Activated T-helper 1 cell treated with anti-CD3 and anti-CD28 coated beads, Interleukin-12 subunit alpha, Interleukin-12 subunit beta, Interleukin-2, Interleukin-4 antibody, amounts not matched to agents 30 ng/mL and 10 ng/mL and 1 ng/mL, durations not matched to agents 14 hours and 24 hours and 36 hours (primary cell): ENCODE data around the gene SV2B. TPM values are rescaled to one million over a fixed set of nuclear protein-coding genes. Genes with fewer than 3 reads are reported as not detected.

Experiments used
- DNase-seq: peaks from one replicate; pipeline ENCODE4 v3.0.0; 2021; ENCODE audit warnings: low spot score
- H3K27ac Mint-ChIP-seq: one replicate; pipeline ENCODE4 v1.8.0; 2021; ENCODE audit warnings: mild to moderate bottlenecking, mixed read lengths
- H3K27me3 Mint-ChIP-seq: one replicate; pipeline ENCODE4 v1.8.0; 2022; ENCODE audit warnings: mild to moderate bottlenecking, moderate library complexity, mixed read lengths; ENCODE audit not compliant: insufficient read depth
- H3K36me3 Mint-ChIP-seq: one replicate; pipeline ENCODE4 v1.8.0; 2021; ENCODE audit warnings: low read depth, mixed read lengths
- H3K4me1 Mint-ChIP-seq: one replicate; pipeline ENCODE4 v1.8.0; 2021; ENCODE audit warnings: low read depth, mixed read lengths
- H3K4me3 Mint-ChIP-seq: one replicate; pipeline ENCODE4 v1.8.0; 2021; ENCODE audit warnings: mild to moderate bottlenecking, moderate library complexity, mixed read lengths
- H3K9me3 Mint-ChIP-seq: one replicate; pipeline ENCODE4 v1.8.0; 2021; ENCODE audit warnings: mixed read lengths
- intact Hi-C: fragments of 100-400 bp; cut with micrococcal nuclease; formaldehyde crosslinking; loops from one replicate; pipeline ENCODE4 v1.15.1; 2024
- total RNA-seq: library from RNA; stranded (reverse); gene quantifications from 2 replicates; pipeline ENCODE4 v1.2.3, GENCODE V29; 2022

The SV2B gene
- total RNA-seq, 1 donor from 2014 or later: 0.08 TPM

DNA sequence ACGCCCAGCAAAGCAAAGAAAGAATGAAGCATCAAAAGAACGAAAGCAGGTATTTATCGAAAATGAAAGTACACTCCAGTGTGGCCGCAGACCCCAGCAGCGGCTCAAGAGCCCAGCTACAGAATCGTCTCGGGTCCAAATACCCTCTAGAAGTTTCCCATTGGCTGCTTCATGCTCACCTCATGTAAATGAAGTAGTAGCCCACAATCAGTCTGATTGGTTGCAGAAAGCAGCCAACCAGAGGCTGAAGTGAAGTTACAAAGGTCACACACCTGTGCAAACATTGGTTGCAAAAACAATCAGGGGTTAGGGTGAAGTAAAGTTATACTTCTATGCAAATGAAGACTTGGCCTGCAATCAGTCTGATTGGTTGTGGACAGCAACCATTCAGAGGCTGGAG lies 32.0 kb downstream of the SV2B start:
- no peaks in the 10 kb centered on the region for H3K36me3 Mint-ChIP-seq
- DNase-seq: no peak
- H3K27ac Mint-ChIP-seq: no peak overlapping the region
- peaks cover 6% of the 10 kb centered on the region for H3K27me3 Mint-ChIP-seq
- no peaks in the 10 kb centered on the region for H3K9me3 Mint-ChIP-seq
- no peaks in the 10 kb centered on the region for H3K4me1 Mint-ChIP-seq
- intact Hi-C loops: no loop called here
- no peak overlapping the region for H3K4me3 Mint-ChIP-seq

DNA sequence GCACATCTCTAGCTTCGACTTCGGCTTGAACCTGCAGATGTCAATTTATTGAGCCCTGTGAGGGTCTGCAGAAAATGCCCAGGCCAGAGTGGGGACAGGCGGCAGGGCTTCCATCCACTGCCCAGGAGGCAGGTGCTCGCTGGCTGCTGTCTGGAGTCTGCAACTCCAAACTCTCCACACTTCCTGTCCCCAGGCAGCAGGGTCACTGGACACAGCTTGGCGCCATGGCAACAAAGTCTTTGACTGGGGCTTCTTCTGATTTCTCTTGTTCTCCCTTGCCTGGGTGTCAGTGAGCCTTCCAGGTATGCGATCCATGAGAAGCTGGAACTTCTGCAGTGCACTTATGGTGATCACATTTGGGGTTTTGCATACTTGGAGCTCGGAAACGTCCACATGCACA lies 33.5 kb downstream of the SV2B start:
- Mint-ChIP-seq H3K27ac (no peak overlapping the region), H3K9me3 (no peaks in the 10 kb centered on the region), H3K27me3 (peaks cover 6% of the 10 kb centered on the region), H3K36me3 (no peaks in the 10 kb centered on the region), H3K4me1 (no peaks in the 10 kb centered on the region), H3K4me3 (no peak overlapping the region)
- intact Hi-C loops: no loop called here
- DNase-seq: no peak

DNA sequence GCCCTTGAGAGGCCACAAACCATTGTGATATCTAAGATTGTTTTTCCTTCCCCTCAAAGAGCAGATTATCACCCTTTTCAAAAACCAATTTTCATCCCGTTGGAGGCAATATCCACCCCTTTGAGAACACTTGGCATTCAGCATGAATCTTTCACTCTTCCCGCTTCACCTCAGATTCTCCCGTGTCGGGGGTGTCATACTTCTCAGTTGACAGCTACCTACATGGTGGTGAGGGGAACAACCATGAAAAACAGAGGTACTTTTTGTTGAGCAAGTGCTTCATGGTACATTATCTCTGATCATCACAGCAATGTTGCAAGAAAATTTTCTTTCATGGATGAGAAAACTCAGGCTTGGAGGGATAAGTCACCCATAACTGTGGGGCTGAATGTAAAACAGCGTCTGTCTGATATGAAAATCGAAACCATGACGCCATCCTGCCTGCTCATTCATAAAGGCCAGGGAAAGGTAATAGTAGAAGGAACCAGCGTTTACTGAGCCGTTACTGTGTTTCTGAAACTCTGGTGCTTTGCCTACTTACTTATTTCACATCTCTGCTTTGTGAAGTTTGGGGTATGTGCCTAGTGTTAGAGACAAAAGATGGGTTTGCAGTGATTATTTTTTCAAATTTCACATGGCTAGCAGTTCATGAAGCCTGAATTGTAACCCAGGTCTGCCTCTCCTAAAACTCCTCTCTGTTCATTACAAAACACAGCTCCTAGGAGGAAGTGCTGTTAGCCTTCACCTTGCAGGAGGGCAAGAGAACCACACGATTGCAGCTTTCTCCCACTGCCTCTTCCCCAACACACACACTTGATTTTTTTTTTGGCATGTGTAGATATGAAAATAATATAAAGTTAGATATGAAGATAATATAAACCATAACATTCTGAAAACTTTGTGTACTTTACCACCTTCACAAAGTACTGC lies 35.4 kb downstream of the SV2B start:
- Mint-ChIP-seq H3K9me3 (no peaks in the 10 kb centered on the region), H3K36me3 (no peaks in the 10 kb centered on the region), H3K4me3 (no peak overlapping the region), H3K4me1 (no peaks in the 10 kb centered on the region), H3K27me3 (peaks cover 9% of the 10 kb centered on the region), H3K27ac (no peak overlapping the region)
- no peak for DNase-seq
- intact Hi-C loops: no loop called here

DNA sequence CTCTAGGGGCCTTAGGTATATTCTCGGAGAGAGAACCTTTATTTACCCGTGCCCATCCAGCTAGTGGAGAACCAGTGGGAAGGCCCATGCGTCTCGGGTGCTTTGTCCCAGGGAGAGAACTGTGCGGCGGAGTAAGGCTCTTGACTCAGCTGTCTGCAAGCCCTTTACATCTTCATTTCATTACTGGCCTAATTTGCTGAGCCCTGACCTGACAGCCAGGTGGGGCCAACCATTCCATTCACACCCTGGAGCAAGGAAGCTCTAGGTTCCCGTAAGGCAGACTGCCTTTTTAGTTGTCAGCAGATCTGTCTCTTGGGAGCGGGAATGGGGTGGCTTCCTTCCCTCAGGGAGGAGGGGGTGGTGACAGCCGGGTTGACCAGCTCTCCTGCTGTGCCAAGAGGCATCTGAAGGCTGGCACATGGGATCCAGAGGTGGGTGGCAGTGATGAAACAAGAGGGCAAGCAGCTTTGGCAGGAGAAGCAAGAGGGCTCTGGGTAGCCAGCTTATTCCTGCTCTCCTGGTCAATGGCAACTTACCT lies 36.4 kb downstream of the SV2B start:
- intact Hi-C loops: no loop called here
- DNase-seq: no peak
- Mint-ChIP-seq H3K4me1 (no peaks in the 10 kb centered on the region), H3K4me3 (no peak overlapping the region), H3K9me3 (no peaks in the 10 kb centered on the region), H3K27ac (no peak overlapping the region), H3K27me3 (peaks cover 9% of the 10 kb centered on the region), H3K36me3 (no peaks in the 10 kb centered on the region)

DNA sequence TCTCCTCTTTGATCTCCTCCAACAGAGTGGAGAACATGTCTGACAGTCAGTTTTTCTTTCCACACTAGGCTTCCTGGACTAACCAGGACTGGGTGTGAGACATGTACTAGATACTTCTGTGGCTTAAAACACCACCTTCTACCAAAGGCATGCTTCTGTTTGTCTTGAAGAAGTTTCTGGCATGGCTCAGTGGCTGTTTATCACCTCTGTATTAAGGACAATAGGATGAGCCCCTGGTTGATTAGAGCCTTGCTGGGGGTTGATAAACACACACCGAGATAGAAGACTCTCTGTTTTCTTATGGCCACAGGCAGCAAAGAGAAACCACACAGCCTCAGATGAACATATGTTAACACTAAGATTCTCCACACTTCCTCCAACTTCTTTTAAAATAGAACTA lies 40.5 kb downstream of the SV2B start:
- Mint-ChIP-seq H3K9me3 (no peaks in the 10 kb centered on the region), H3K27ac (no peak overlapping the region), H3K36me3 (no peaks in the 10 kb centered on the region), H3K27me3 (peaks cover 17% of the 10 kb centered on the region), H3K4me3 (no peak overlapping the region), H3K4me1 (no peaks in the 10 kb centered on the region)
- no peak for DNase-seq
- intact Hi-C loops: no loop called here

DNA sequence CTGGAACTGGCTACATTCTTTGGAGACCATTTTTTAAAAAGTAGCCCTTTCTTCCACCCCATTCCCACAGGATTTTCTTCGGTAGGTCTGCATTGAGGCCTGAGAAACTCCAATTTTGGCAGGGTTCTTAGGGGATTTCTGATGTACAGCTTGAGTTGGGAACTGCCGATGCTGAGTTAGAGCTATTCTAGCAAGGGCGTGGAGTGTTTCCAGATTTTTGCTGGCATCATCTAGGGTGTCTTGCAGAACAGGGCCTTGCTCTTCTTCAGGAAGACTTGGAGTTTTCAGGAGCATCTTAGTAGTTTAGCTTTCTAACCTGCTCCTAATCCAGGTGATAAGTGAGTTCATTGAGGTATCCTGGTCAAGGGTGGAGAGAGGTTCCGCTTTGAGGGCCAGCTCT lies 41.0 kb downstream of the SV2B start:
- intact Hi-C loops: no loop called here
- no peaks in the 10 kb centered on the region for H3K4me1 Mint-ChIP-seq

DNA sequence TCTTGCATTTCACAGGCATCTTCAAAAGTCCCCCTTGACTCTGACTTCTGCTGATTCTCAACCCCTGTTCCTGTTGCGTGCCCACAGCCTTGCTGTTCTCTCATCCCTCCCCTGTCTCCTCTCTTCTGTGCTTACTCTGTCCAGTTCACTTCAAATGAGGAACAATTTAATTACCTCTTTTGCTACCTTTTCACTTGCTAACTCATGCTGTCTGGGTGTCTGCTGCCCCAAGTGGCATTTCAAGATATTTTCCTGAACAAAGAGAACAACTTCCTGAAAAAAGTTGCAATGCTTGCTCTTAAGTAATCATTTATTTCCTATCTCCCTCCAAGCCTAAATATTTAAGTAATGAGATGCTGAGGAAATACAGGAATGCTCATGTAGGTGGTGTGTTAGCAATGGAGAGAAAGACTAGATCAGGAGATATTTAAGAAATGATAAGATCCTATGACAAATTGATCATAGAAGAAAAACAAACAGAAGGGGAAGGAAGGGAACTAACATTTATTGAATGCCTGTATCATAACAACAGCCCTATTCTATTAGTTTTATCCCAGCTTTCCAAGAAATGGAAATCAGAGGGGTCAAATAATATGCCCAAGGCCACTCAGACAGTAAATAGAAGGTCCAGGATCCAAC lies 42.2 kb downstream of the SV2B start:
- Mint-ChIP-seq H3K36me3 (no peaks in the 10 kb centered on the region), H3K9me3 (no peaks in the 10 kb centered on the region), H3K27ac (no peak overlapping the region), H3K4me1 (no peaks in the 10 kb centered on the region), H3K27me3 (peaks cover 22% of the 10 kb centered on the region), H3K4me3 (no peak overlapping the region)
- no peak for DNase-seq
- intact Hi-C loops: no loop called here

More for the DNA sequence above, 41.0 kb downstream of the SV2B start:
- peaks cover 17% of the 10 kb centered on the region for H3K27me3 Mint-ChIP-seq
- no peaks in the 10 kb centered on the region for H3K9me3 Mint-ChIP-seq
- no peak for DNase-seq
- H3K27ac Mint-ChIP-seq: no peak overlapping the region
- no peak overlapping the region for H3K4me3 Mint-ChIP-seq
- no peaks in the 10 kb centered on the region for H3K36me3 Mint-ChIP-seq

DNA sequence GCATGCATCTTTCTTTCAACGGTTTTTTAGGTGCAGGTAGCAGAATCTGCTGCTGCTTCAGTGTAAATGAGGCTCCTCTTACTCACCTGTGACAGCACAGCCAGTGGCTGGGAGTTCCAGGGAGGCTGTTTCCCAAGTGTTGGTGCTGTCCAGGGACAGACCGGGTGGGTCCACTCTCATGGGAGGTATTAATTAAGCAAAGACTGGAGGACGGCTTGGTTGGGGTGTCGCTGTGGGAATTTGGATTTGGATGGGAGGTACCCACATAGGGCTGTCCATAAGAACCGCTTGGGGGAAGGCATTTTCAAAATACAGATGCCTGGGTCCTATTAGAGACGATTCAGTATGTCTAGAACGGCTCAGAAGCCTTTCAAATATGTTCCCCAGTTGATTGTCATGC lies 42.9 kb downstream of the SV2B start:
- Mint-ChIP-seq H3K36me3 (no peaks in the 10 kb centered on the region), H3K9me3 (no peaks in the 10 kb centered on the region), H3K27ac (no peak overlapping the region), H3K4me1 (no peaks in the 10 kb centered on the region), H3K27me3 (peaks cover 22% of the 10 kb centered on the region), H3K4me3 (no peak overlapping the region)
- intact Hi-C loops: no loop called here
- DNase-seq: no peak

DNA sequence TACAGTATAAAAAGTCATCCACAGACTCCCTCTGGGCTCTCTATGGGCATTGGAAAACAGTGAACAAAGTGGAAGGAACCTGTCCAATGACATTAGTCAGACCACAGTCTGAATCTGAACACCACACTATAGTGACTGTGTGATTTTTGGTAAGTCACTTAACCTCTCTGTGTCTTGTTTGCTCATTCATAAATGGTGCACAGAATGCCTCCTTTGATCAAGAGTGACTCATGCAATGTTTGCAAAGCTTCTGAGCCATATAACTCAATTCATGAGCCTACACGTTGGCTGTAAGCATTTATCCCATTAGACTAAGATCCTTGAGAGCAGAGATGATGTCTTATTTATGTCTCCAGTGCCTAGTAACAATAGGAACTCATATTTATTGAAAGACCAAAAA lies 46.7 kb downstream of the SV2B start:
- no peak overlapping the region for H3K27ac Mint-ChIP-seq
- no peak overlapping the region for H3K4me3 Mint-ChIP-seq
- intact Hi-C loops: no loop called here
- H3K4me1 Mint-ChIP-seq: no peaks in the 10 kb centered on the region
- no peaks in the 10 kb centered on the region for H3K36me3 Mint-ChIP-seq
- no peak for DNase-seq
- peaks cover 24% of the 10 kb centered on the region for H3K27me3 Mint-ChIP-seq
- no peaks in the 10 kb centered on the region for H3K9me3 Mint-ChIP-seq

DNA sequence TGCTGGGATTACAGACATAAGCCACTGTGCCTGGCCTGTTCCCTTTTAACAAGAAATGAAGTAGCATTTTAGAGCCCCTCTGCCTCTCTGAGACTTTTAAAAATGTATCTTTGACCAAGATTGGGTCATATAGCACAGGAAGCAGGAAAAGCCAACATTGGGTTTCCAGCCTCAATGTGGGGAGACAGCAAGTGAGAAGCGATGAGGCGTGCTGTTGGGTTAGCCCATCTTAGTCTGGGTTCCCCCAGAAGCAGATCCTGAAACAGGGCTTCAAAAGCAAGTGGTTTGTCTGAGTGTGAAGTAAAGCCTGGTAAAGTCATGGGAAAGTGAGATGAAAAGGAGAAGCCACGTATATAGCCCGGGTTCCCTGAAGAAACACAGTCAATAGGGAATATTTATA lies 48.2 kb downstream of the SV2B start:
- no peaks in the 10 kb centered on the region for H3K4me1 Mint-ChIP-seq
- DNase-seq: no peak
- intact Hi-C loops: no loop called here
- H3K27ac Mint-ChIP-seq: no peak overlapping the region
- H3K36me3 Mint-ChIP-seq: no peaks in the 10 kb centered on the region
- H3K9me3 Mint-ChIP-seq: no peaks in the 10 kb centered on the region
- peaks cover 22% of the 10 kb centered on the region for H3K27me3 Mint-ChIP-seq
- H3K4me3 Mint-ChIP-seq: no peak overlapping the region

DNA sequence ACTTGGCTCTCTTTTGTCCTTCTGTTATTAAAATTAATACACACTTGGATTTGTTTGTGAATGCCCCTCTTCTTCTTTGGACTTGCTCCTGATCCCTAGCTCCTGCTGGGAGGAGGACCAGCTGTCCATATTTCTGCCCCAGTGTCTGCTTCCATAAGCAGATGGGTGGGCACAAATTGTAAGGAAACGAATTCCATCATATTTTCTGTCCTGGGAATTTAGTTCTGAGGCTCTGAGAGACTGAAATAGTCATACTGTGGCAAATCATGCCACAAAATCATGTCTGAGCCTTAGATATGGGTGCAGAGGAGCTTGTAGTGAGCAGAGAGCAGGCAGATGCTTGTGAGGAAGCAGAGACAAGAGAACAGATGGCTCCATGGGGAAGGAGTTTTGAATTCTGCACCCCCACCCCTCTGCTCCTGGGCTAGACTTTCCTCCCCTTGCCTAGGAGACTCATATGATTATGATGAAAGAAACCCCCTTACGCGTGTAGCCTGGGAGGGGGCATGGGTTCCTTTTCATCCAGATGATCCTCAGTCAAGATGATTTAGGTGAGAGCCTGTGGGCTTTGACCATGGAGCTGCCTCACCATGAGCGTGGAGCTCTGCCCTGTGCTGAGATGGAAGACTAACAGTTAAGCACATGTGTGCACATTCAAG lies 50.6 kb downstream of the SV2B start:
- Mint-ChIP-seq H3K27ac (no peak overlapping the region), H3K36me3 (no peaks in the 10 kb centered on the region), H3K27me3 (peaks cover 16% of the 10 kb centered on the region), H3K4me1 (no peaks in the 10 kb centered on the region), H3K9me3 (no peaks in the 10 kb centered on the region), H3K4me3 (no peak overlapping the region)
- DNase-seq: no peak
- intact Hi-C loops: no loop called here

DNA sequence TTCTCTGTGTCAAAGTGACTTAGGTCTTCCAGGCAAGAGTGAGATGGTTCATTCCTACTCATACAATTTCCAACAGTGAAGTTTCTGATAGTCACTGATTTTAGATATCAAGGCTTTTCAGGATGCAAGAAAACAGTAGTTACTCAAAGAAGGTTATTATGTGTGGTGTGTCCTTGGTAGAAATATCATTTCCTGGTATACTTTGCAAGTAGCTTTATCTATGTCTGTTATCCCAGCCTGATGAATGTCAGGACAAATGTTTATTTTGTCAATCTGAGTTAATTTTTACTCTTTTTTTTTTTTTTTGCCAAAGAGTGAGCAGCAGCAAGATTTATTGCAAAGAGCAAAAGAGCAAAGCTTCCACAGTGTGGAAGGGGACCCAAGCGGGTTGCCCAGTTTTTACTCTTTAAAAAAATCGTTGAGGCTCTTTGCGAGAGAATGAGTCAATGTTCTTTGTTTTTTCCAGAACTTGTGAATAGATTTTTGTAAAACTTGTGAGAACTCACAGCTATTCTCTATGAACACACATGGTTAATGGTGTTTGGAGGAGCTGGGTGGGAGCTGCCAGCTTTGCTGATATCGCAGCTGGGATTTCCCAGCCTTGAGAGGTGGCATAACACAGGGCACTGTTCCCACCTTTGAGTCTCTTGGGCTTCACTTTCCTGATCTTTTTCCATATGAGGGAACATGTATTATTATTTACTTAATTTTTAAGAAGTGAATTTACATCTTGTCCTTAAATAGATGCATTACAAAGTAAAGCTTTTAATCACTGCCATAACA lies 51.9 kb downstream of the SV2B start:
- no peak overlapping the region for H3K4me3 Mint-ChIP-seq
- H3K36me3 Mint-ChIP-seq: no peaks in the 10 kb centered on the region
- no peak for DNase-seq
- no peaks in the 10 kb centered on the region for H3K9me3 Mint-ChIP-seq
- intact Hi-C loops: no loop called here
- H3K4me1 Mint-ChIP-seq: no peaks in the 10 kb centered on the region
- peaks cover 12% of the 10 kb centered on the region for H3K27me3 Mint-ChIP-seq
- no peak overlapping the region for H3K27ac Mint-ChIP-seq
